GM18508 (cell line): Measurements from ENCODE around the gene GSTO1.

ENCODE experiments used
- ATAC-seq: cut with Tn5 transposase; IDR thresholded peaks from one replicate; pipeline ENCODE4 v1.9.1; 2021; ENCODE audit warnings: moderate number of reproducible peaks; ENCODE audit not compliant: insufficient read depth, unreplicated experiment

GSTO1 gene

DNA sequence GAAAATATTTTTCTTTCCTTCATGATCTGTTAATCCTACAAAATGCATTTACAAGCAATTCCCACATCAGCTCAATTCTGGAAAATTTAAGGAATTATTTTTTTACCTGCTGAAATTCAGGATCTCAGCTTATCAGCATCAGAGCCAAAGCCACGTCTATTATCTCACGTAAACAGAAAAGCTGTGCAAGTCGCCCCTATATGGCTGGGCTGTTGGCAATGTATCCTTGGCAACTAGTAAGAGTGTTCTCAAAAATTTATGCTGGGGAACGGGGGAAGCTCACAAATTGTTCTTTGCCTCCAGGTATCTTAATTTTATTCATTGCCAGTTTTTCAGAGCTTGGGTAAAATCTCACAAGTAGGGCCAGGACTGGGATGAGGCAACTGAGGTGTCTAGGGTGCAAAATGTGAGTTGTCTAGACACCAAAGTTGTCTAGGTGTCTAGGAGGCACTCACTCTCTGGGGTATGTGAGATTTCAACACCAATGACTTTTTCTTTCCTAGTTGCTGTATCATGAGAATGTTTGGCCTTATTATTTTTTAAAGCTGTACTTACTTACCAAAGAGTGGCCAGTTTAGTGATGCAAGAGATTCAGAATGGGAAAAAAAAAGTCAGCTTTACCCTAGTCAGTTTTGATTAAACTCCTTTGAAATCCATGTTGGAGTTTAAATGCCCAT lies 19.3 kb downstream of the GSTO1 start:
- ATAC-seq = no peak

DNA sequence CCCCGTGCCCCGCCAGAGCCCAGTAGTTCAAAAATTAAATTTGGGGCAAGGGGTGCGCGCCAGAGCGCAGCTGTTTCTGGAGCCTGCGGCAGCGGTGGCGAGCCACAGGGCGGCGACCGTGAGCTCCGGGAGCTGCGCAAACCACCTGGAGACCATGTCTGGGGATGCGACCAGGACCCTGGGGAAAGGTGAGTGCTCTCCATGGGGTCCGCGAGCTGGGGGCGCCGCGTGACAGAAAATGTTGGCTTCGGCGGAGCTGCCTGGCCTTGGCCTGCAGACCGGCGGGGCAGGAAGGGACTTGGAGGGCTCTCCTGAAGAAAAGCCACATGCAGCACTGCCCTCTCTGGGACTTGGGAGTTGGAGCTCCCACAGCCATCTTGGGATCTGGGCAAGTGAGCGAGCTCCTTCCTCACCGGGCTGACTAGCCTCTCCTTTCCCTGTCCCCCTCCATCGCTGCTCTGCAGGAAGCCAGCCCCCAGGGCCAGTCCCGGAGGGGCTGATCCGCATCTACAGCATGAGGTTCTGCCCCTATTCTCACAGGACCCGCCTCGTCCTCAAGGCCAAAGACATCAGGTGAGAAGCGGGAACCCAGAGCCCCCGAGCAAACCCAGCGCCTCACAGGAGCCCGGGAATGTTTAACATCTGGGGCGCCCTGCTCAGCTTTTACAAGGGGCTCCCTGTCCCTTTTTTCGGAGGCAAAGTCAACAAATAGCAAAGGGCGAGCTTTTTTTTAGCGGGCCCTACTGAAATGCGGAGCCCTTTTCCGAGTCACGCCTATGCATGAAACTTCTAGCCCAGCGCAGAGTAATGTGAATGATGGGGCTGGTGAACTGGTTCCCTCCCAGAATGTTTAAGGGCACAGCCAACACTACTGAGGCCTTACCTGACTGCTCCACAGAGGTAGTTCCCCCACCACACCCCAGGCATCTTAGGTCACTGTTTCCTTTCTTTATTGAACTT lies 20.4 kb downstream of the GSTO1 start:
- no peak for ATAC-seq

DNA sequence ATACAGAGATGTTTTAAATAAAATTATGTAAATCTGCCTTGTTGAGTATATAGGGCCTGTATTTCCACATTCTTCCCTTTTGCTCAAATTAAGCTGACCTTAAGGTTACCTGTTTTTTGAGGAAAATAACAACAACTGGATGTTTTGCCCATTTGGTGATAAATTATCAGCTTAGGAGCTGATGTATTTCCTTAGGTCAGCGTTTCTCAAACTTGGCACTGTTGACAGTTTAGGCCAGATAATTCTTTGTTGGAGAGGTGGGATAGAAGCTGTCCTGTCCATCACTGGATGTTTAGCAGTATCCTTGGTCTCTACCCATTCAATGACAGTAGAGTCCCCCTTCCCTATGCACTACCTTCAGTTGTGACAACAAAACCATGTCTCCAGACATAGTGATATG lies 21.5 kb downstream of the GSTO1 start:
- no peak for ATAC-seq

DNA sequence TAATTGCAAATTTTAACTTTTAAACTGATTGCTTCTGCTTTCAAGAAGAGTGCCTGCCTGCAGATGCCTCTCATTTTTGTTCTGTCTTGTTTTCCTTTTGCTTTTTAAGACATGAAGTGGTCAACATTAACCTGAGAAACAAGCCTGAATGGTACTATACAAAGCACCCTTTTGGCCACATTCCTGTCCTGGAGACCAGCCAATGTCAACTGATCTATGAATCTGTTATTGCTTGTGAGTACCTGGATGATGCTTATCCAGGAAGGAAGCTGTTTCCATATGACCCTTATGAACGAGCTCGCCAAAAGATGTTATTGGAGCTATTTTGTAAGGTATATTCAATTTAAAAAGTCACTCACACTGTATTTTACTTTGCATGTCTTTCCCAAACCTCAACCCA lies 23.1 kb downstream of the GSTO1 start:
- no peak for ATAC-seq

DNA sequence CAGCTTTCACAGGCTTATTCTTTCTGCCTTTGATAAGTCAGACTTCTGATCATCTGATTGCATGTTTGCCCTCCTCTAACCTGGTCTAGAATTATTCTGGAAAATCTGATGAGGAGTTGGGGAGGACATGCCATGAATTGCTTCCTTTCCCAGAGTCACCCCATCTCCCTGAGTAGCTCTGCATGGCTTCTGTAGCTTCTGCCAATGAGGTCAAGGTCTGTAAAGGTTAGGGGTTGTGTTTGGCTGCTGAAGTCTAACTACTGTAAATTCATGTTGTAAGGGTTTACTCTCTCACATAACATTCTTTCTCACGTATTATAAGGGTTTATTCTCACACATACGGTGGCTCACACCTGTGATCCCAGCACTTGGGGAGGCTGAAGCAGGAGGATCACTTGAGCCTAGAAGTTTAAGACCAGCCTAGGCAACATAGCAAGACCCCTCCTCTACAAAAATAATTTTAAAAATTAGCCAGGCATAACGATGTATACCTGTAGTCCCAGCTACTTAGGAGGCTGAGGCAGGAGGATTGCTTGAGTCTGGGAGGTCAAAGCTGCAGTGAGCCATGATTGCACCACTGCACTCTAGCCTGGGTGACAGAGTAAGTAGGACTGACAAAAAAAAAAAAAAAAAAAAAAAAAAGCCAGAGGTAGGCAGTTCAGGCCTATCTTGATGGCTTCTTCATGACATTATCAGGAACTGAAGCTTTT lies 25.0 kb downstream of the GSTO1 start:
- no peak for ATAC-seq

DNA sequence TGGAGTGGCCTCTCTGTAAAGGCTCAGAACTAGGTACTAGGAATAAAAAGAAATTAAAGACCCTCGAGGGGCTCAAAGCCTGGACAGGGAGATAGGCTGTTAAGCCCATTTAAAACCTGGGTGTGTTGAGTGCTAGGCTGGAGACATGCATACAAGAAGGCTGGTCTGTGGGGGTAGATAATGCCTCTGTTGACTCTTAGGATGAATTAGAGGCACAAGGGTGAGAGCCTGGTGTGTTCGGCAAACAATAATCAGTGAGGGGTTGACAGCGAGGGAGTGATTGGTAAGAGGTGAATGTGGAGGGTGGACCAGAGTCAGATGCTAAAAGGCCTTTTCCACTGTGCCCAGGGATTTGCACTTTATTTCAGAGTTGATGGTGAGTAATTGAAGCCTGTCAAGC lies 27.0 kb downstream of the GSTO1 start:
- ATAC-seq = no peak

DNA sequence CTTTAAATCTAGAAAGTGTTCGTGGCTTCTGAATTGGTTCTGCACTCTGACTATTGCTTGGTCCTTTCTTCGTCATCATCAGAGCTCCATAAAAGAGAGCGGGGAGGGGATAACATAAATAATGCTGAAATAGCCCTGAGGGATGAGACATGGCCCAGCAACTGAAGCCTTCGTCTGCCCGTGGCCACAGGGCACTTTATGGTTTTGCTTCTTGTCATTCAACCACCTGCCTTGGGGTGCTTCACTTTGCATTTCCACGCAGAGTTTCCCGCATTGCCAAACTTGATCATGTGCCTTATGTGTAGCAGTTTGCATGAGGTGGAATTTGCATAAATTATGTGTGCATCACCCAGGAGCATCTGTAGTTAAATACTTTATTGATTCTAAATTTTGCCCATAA lies 30.2 kb downstream of the GSTO1 start:
- ATAC-seq = no peak

DNA sequence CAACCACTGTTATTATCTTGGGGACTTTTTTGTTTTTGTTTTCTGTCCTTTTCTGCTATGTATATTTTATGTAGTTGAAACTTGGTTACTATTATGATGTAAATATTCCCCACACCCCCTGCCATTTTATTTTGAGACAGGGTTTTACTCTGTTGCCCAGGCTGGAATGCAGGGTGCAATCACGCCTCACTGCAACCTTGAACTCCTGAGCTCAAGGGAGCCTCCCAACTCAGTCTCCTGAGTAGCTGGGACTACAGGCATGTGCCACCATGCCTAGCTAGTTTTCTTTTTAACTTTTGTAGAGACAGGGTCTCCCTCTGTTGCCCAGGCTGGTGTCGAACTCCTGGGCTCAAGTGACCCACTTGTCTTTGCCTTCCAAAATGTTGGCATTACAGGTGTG lies 32.2 kb downstream of the GSTO1 start:
- ATAC-seq = no peak

DNA sequence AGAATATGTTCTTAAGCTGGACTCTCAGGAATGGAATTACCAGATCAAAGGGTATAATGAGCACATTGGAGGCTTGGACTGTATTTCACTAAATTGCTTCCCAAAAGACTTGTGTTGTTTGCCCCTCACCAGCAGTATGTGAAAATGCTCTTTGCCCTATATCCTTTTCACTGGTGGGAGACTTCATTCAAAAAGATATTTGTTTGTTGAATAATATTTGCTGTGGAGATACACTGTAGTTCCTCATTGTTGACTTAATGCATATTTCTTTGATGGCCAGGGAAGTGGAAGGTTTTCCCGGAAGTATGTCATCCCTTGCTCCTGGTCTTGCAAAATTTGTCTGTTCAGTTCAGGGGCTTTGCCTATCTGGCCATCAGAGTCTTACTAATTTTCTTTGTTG lies 33.7 kb downstream of the GSTO1 start:
- ATAC-seq = no peak

DNA sequence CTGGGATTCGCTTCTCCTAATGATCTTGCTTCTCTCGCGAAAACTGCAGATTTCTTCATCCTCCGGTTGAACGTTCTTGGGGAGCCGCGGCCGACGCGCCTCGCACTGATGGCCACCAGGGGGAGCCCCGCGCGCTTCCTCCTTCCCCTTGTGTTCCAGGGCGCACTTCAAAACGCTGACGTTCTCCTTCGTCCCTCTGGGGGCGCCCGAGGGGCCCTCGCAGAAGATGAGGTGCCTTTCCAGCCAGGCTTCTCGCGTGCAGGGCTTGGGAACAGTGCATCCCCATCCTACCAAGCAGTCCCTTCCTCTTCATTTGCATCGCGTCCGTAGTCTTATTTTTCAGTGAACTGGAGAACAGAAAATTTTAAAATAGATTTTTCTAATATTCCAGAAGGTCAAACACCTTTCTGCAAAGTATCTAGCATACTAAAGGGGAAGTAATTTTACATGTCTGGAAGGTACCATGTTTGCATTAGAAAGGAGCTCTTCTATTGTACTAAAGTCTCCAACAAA lies 36.8 kb downstream of the GSTO1 start:
- ATAC-seq = peak; percentile 80

DNA sequence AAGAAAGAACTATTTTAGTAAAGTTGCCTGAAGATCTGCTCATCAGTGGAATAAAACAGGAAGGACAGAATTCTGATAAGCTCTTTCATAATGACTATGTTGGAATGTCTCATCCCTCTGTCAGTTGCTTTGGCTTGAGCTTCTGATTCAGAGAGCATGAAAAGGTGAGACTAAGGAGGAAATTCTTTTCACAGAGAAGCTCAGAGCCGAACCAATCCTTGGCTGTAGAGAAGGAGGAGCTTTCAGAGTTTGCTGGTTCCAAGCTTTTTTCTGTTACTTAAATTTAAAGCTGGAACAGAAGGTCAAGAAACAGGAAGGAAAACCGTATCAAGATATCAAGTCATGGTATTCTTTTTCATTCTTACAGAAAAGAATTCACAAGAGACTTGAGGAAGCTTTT lies 38.3 kb downstream of the GSTO1 start:
- ATAC-seq = no peak

DNA sequence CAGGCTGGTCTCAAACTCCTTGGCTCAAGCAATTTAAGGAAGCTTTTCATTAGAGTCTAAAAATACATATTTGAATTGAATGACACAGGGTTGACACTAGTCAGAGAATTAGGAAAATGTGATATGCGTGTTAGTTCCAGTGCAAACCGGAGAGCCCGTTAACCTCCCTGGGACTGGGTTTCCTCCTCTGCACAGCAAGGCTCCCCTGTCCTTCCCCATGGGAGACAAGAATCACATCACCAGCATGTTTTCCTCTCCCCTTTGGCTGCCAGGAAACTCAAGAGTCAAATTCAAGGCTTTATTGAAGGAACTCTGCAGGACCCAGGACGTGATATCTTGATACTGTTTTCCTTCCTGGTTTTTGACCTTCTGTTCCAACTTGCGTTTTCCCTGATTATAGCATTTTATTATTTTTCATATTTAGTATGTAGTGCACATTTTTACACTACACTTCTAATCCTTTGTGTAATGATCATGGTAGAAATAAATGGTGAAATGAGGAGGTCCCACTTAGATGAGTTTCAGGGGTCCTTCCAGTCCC lies 39.2 kb downstream of the GSTO1 start:
- no peak for ATAC-seq

DNA sequence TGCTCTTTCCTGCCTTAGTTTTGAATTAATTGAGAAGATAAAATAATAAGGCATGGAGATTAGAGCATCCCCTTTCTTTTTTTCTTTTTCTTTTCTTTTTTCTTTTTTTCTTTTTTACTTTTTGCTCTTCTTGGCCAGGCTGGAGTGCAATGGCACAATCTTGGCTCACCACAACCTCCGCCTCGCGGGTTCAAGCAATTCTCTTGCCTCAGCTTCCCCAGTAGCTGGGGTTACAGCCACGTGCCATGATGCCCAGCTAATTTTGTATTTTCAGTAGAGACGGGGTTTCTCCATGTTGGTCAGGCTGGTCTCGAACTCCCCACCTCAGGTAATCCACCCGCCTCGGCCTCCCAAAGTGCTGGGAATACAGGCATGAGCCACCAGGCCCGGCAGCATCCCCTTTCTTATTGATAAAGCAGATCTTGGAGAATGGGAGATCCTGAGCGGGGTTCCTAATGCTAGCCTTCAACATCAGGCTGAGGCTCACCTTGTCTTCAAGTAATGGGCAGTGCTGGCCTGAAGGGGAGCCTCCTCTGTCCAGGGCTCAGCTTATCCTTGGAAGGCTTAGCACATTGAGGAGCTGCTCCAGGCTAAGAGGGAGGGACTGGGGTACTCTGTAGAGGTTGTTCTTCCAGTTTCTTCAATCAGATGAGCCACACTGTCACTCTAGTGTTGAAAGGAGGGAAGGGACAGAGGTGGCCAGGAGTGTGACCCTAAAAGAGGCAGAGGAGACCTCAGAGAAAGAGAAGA lies 42.2 kb downstream of the GSTO1 start:
- no peak for ATAC-seq

DNA sequence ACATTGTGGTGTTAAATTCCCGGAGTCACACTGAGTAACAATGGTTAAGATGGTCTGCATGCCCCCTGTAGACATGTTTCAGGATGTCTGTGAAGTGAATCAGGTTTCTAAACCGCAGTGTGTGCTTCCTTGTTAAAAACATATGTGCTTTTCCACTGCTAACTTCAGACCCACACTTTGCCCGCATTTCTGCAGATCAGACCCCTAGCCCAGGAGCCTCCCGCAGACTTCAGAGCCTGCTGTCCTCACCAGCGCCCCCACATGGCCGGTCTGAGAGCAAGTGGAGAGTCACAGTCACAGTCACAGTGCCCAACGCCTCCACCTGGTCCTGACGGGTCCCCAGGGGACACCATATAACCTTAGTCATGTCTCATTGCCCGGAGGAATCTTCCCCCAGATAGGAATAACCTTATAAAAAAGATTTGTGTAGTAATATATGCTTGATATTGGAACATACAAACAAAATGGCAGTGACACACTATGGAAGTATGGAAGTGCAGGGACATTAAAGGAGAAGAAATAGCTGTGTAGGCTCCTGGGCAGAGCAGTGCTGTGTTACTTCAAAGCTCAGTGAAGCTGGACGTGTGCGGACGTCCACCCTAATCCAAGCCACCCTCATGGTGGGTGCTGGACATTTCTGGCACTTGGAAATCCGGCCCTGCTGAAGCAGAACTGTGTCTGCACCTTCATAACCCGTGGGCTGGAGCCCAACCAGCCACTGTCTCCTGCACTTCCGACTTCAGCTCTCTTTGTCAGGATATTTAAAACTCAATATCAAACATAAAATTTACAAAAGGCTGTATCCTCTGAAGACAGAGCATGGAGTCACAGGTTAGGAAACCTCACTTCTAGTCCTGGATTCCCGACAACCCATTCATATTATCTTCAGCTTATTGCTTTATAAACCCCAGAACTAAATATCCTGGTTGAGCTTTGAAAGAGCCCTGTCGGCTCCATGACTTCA lies 43.3 kb downstream of the GSTO1 start:
- ATAC-seq = no peak

DNA sequence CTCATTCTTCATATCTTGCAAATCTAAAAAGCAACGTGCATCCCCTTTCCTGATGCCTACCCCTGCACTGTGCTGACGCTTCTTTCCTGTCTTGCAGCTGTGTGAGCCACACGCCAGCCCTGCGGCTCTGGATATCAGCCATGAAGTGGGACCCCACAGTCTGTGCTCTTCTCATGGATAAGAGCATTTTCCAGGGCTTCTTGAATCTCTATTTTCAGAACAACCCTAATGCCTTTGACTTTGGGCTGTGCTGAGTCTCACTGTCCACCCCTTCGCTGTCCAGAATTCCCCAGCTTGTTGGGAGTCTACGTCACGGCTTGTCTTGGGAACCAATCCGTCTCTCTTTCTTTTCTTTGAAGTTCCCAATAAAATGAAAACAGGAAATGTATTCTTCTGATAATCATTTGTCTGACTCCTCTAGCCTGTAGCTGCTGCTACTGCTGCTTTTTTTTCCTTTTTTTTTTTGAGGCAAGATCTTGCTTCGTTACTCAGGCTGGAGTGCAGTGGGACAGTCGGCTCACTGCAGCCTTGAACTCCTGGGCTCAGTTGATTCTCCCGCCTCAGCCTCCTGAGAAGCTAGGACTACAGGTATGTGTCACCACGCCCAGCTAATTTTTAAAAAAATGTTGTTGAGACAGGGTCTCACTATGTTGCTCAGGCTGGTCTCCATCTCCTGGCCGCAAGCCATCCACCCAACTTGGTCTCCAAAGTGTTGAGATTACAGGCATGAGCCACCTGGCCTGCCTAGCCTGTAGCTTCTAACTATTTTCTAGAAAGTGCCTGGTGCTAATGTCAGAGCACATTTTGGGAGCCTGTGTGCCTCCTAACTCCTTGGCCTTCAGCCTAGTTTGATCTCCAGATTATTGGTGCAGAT lies 44.6 kb downstream of the GSTO1 start:
- no peak for ATAC-seq

DNA sequence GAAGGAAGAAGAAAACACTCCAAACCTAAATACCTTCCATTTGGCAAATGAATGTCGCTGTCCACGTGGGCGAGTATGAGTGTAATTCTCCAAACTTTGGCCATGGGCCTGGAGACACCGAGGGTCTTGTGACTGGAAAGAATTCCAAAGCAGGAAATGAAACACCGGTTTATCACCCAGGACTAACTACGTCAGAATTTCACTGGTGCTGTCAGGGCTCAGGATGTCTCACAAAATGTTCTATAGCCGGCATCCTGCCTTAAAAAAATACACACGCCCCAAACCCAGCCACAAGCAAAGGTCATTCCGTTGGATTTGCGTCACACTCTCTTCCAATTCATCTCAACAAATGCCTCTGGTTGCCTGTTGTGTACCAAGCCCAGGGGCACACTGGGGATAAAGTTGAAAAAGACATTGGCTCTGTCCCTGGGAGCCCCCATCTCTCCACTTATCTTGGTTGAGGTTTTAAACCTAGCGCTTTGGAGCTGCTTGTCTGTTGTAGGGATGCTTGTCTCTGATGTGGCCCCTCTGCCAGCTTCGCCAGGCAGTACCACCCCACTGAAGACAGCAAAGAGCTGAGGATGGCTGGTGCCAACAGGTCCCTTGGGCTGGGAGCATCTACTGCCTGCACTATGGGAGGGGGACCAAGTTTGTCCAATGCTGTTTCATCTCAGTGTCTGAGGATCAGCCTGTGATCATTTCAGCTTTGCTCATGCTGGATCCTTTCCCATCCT lies 45.5 kb downstream of the GSTO1 start:
- ATAC-seq = no peak

DNA sequence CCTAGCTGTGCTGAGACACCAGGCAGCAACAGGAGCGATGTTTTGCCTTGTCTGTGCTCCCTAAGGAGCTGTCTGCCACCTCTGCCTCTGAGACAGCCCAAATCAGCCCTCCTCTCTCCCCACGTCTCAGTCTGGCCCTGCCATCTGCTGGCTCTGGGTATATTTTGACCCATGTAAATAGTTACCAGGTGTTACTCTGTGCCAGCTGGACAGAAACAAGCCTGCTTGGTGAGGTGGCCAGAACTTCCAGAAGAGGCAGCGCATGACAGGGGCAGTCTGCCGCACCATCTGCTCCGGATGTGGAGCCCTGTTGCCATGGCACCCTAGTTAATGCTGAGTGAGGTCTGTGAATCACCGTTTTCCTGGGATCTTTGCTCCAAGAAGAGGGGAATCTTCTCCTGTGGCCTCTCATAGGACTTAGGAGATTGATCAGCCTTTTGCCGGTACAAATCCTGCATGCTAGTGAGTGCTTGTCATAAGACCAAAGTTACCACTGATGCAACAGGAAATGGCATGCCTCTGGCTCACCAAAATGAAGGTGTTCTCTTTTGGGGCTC lies 46.1 kb downstream of the GSTO1 start:
- no peak for ATAC-seq
